HK-2 (cell line): Measurements from ENCODE around the gene NEUROD6.

ENCODE experiments used
- DNase-seq: peaks from one replicate; pipeline ENCODE4 v3.0.0-alpha.2; 2018; ENCODE audit not compliant: unreplicated experiment

The NEUROD6 gene

DNA sequence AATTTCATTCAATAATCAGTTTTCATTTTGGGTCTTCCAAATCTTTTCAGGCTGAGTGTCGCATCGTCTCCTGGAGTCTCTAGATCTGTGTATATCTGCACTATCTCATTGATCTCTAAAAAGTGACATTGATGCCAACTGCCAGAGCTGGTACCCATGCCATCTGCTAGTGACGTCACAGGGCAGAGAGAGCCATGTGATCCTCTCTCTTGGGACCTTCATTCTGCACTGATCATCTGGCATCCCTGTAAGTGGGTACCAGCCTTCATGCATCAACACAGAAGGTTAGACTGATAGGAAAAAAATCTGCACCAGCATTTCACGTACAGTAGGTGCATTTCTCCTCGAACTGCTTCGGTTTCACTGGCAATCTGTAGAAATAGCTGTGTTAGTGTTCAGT is at the start of gene NEUROD6:
NEUROD6 (minus strand) TSS at position 124 of the 400 bp plus-strand sequence. CDS start 1,458 bp downstream, outside the sequence.
- DNase-seq = no peak

DNA sequence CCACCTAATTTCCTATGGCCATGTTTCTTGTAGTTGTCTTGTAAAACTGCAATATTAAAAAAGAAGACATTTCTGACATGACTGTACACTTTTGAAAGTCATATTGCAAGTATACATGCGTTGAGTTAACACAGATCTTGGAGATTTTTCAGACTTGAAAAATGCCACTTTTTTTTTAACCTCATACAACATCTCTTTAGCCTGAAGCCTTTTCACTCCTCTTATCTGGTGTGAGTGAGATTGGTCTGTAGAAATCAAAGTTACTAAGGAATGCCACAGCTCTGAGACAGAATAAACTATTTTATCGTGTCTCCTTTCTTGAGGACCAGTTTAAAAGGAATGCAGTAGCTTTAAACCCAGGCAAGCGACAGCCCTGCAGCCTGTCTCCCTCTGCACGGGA is 43.9 kb upstream of the NEUROD6 start:
- DNase-seq = no peak

DNA sequence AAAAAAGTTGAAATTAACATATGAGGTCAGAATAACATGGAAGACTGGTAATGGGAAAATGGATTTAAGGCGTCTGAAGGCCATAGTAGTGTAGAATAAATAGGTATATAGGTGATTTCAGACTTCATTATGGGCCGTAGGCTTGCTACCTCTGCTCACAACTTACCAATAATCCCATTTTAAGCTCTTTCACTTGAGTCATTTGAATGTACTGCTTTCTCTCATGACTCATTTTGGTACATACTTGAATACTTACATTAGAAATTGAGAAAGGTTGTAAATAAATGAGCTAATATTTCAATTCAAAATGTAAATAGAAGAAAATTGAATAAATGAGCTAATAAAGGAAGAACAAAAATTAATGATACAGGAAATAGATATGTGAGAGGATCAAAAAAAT is 42.2 kb upstream of the NEUROD6 start:
- no peak for DNase-seq

DNA sequence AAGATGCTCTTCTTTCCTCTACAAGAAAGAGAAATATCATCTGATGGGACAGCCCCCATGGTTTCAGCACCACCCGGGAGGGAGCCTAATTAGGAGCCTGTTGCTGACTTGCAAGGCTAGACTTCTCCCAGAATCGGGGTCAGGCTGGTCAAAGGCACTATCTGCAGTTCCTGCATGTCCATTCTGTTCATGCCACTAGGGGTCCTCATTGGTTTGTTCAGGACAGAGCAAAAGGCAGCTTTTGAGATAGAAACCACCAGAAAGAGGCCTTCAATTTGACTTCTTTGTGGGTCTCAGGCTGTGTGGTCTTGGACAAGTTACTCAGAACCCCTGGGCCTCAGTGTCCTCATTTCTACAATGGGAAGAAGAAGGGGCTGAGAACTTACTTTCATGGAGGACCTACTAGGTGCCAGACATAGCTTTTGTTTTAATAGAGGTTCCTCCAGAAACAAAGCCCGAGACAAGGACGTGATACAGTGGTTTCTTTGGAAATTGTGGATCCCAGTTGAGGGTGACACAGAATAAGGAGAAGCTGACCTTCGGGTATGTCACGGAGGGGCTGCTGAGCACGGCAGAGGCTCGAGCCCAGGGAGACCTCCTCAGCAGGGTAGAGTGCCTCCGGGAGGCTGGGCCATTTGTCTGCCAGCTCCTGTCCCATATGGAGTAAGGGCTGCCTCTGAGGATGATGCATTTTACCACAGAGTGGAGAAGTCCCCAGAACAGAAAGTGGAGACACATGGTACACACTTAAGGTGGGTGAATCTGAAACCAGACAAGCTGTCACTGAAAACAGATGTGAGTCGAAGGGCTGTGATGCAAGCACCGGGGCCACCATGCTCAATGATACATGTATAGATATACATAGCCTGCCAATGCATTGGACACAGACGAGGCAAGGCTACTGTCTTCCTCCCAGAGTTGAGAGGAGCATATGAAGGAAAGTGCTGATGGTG is 33.1 kb upstream of the NEUROD6 start:
- peak; percentile 21 for DNase-seq

DNA sequence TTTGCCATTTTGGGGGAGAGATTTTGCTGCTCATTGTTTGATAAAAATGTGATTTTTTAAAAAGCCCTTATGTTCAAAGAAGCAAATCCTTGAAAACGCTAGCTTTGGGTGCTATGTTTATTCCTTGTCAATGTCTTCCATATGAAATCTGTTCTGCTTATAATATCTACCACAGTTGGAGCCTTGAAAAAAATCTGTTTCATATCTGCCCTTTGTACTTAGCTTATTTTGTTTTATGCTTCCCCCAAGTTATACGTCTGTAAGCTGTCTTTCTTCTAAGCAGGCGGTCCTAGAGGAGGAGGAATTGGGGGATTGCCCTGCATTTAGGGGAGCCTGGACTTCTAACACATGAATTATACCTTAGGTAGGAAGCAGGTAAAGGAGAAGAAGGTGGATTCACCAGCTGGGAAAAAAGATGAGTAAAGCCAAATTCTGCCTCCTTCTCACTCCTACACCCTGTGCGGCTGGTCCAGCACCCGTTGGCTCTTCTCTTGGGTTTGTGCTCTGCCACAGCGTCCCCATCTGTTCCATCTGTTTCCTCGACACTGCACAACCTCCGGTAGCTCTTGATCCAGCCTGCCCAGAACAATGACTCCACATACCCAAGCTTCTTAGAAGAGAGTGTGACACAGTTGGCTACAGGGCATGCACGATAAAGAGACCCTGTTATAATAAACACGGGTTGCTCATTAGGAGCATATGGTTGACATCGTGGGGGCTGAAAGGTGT is 31.9 kb upstream of the NEUROD6 start:
- no peak for DNase-seq

DNA sequence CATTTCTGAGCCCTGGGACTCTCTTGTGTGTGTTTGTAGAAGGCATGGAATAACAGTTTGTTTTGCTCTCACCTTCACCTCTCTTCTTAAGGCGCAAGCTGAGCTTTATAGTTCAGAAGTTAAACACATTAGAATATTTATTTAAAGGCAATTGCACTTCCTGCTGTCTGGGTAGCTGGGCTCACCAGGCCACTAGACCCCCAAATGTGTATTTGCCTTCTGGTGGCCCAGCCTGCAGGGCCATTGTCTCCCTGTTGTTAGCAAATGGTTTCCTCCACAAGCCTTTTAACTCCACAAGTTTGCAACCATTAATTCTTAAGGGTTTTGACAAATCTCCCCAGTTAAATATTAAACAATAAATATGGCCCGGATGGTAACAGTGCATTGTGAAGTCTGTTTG is 31.1 kb upstream of the NEUROD6 start:
- DNase-seq = no peak

DNA sequence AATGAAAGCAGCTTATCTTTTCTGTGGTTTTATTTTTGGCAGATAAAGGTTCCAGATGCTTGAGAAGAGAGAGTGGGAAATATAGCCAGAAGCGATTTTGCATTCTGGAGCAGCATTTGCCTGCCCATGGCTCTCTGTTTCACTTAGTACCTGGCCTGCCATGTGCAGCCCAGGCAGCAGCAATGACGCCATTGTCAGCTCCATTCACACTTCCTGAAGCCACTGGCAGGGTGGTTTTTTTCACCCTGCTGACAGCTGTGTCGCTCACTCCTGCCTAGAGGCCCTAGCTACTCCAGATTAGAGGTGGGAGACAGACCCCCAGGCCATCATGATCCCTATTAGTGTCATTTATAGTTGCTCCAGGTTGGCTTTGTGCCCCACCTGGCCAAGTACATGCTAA is 30.1 kb upstream of the NEUROD6 start:
- no peak for DNase-seq

DNA sequence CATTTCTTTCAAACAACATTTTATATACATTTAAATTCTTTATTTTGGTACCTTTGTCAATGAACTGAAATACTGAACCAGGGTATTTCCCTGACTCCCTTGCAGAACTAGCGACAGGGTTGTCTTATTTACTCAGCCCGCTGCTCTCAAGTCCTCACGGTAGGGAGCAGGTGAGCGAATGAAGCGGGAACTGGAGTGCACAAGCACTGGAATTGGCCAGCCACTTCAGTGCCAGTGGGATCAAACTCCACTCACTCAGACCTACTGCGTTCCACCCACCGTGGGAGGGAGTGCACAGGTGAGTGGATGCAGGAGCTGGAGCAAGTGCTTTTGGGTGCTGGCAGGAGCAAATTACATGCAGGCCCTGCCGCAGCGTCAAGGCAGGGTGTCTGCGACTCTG is 28.1 kb upstream of the NEUROD6 start:
- DNase-seq = no peak

DNA sequence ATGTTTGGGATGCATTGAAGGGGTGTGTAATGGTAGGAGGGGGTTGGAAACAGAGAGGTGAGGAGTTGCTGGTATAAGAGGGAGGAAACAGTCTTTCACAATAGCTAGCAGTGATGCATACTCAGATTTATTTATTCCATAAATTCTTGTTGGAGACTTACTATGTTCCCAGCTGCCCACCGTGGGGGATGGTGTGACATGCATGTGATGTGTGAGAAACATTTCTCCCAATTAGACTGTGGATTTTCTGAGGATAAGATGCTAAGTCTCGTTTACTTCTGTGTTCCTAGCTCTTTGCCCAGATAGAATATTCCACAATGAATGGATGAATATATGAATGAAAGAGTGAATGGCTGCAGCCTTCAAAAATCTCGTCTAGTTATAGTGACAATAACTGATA is 23.0 kb upstream of the NEUROD6 start:
- DNase-seq = no peak

DNA sequence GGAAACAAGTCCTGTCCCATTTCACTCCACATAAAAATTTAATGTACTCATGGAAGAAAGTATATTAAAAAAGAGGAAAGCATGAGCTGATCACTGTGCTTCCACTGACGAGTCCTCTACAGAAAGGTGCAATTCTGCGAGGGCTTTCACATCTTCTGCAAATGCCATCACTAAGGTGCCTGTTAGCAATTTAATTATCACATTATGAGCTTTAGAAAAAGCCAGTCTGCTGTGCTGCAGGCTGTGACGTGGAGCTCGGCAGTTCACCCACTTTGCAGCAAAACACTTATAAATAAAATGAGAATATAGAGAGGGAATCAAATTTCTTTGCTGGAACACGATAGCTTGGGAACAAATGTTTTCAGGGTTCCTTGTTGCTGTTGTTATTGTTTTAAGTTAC is 22.5 kb upstream of the NEUROD6 start:
- DNase-seq = no peak

DNA sequence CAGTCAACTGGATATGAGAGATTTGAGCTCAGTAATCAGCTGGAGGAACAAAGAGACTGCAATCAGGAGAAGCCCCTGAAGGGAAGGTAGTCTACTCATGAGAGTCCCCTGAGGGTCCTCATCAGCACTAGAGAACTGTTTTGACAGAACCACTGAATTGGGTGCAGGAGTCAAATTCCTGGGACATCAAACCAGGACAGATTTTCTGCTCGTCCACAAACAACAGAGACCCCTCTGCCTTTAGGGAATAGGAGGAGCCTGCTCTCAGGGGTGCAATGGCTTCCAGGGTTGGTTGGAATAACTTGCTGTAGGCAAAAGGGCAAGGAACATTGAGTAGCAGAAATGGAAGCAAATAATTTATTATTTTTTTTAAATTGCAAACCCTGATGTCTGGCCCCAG is 21.9 kb upstream of the NEUROD6 start:
- no peak for DNase-seq

DNA sequence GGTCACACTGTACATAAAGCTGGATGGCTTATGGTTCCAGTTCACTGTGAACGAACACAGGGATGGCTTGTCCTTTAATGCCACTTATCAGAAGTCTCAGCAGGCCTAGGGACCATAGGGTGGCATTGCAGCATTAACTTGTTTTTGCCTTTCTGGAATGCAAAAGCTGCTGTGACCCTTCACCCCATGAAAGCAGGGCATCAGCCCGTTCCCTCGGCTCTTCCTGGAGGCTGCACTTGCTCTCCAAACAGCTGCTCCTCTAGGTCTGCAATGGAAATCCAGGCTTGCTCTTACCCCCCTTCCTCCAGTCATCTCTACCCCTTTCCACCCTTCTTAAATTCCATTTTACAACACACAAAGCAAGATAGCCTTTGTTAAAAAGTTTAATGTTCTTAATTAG is 17.9 kb upstream of the NEUROD6 start:
- DNase-seq = no peak

DNA sequence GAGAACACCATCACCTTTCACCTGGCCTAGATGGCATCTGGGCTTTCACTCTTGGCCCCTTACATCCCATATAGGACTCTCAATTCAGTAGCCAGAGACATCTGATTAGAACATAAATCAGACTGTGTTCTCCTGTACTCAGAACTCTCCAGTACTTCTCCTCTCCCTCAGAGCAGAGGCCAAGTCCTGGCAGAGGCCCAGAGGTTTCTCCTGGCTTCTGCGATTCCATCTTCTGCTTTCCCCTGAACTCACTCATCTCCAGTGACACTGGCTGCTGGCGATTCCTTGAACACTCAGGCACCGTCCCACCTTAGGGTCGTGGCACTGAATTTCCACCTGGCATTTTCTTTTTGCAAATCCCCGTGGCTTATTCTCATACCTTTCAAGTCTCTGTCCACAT is 4.9 kb upstream of the NEUROD6 start:
- DNase-seq = no peak

DNA sequence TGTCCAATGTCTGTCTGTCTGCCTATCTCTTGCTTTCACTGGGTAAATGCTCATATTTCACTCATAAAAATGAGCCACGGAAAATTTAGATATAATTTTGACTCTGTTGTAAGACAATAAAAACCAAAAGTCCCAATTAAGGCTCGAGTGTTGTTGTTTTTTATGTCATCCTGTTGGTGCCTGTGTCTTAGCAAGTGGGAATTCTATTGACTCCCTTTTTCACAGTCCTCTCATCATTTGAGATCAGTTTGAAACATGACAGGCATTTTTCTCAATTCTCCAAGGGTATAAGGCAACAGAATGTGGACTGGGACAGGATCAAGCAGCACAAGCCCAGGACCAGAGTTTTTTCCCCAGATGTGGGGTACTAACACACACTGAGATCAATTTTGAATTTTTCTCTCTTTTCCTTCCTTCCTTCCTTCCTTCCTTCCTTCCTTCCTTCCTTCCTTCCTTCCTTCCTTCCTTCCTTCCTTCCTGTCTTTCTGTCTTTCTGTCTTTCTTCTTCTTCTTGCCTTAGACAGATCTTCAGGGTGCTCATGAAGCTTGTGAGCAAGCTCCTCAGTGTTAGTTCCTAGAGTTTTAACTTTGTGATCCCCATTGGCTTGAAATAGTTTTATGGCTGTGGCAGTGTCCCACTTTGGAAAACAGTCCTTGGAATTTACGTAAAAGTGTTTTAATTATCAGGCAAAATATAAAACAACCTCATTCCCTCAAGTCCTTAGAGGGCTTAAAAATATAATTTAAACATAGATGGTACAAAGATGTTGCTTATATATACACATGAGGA is 3.2 kb upstream of the NEUROD6 start:
- DNase-seq = no peak

DNA sequence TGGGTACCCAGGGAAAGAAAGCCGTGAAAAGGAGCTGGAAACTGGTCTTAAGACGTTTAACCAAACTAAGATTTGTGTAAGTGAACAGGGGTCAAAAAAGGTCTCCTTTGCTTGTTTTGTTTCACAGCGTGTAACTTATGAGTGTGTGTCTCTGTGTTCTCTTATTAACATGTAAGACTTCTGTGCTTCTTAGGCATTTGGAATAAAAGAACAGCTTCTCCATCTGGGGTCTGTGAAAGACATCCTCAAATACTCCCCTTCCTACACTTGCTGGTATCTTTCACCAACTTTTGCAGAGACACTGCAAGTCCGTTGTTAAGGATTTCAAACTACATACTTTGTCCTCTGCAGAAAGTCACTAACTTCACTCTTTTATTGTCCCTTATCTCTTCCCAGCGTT is 615 bp upstream of the NEUROD6 start:
- no peak for DNase-seq

DNA sequence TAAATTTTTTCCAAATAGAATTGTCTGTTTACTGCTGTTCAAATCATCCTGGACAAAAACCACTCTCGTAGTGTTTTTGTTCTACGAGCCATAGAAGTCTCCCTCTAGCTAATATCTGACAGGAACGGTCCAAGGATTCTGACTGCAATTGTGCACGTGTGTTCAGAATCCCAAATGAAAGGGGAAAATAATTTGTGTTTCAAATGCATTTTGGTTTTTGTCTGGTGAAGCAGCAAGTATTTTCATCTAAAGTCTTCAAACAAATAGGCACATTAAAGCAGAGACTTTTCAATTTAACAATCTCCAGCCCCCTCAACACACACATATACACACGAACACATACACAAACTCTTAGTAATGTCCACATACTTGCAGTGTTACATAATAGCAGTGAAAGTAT is 475 bp downstream of the NEUROD6 start:
- no peak for DNase-seq

DNA sequence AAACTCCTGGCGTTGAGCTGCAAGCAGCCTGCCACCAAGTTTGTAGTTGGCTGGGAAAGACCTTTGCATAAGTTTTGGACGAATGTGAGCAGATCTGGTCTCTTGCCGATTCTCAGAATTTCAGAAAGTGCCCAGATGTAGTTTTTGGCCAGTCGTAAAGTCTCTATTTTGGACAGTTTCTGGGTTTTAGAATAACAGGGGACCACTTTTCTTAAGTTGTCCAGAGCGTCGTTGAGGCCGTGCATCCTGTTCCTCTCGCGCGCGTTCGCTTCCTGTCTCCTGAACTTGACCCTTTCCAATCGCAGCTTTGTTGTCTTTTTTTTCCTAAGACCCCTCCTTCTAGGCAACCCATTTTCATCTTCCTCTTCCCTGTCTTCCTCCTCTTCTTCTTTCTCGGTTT is 1.8 kb downstream of the NEUROD6 start:
- DNase-seq = no peak

DNA sequence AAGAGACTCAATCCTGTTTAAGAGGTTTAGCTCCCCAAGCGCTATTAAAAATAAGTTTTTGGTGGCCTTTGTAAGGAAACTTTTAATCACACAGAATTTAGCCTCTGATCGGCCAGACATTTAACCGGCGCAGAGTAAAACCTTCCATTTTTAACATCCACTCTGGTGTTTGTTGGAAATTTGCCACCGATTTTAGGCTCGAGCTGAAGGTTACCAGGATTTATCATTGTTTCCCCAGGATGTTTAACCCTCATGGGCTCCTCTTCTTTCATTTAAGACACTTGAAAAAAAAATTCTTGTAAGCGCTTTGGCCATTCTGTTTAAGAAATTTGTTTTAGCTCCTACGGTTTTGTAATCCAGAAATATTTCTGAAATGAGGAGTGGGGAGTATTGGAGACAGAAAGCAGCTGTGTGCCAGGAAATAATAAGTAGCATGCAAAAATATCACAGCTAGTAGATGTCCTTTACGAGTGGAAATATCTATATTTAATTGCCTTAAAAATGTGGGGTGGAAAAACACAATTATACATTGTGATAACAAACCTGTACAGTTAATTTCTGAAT is 3.4 kb downstream of the NEUROD6 start:
- no peak for DNase-seq

DNA sequence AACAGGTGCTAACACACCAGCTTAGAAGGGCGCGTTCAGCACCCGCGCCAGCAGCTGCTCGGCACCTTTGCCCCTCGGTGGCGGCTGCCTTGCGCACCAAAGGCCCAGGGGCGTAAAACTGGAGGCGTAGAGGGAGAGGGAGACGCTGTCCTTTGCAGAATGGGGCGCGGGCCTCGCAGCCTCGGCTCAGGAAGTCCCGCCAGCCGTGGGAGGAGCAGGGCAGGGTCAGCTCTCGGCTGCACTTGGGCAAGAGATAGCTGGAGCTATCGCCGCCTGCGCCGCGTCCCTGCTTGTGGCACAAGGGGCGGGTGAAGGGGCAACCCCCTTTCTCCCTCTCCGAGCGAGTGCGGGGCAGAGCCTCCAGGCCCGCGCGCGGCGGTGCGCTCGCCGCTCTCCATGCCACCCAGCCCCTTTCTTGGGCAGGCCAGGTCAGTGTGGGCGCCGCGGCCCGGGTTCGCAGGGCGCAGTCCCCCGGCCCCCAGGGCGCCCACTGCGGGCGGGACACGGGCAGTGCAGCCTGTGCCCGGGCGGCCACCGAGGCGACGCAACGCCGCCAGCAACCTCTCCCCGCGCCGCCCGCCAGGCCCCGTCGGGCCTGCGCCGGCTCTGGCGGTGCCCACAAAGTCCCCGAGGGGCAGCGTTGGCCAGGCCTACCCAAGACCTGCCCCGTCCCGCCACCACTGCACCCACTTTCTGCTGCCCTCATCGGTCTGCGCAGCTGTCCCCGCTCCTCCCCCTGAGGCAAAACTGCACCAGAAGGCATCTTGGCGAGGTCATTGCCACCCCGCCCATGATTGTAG is 4.1 kb downstream of the NEUROD6 start:
- no peak for DNase-seq

DNA sequence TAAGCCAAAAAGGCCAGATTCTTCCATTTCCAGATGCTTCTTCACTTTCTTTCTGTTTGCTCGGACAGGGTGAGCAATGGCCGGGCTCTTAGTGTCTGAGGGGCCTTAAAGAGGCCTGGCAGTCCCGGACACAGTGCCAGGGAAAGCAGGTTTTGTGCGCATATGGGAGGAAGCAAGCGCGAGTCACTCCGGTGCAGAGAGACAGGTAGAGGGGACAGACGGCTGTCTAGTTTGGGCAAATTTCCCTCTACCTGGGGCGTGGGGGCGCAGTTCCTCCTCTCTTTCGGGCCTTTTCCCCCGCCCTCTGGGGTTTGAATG is 4.7 kb downstream of the NEUROD6 start:
- no peak for DNase-seq

DNA sequence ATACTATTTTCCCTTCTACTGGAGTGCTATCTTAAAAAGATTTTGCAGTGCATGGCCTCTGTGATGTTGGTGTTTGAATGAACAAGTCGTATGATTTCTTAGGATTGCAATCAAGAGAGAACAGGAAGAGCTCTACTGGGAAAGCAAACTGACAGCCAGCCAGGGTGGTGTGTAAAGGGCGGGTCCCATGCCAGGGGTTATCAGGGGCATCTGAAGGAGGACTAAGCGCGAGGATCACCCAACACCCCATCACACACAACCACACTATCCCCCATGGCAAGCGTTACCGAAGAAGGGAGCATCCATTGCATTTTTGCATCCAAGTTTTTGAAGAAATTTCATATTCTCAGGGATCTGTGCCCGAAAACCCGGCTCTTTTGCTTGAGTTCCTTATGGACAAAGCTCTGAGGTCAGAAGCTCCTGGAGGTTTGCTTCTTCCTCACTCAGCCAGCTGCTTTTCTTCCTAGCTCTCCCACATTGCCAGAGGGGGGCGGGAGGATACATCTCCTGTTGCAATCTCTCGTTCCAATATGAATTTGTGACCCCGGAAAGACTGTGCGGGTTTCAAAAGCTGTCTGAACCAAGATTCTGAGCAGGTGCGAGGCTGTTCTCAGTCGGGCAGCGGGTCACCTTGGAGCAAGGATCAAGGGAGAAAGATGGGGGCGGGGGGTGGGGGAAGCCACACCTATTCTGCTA is 5.2 kb downstream of the NEUROD6 start:
- DNase-seq = no peak
